HEK293 (cell line): ENCODE measurements around the gene EIF4H.

Experiments
- CTCF ChIA-PET: fragments of 350-600 bp; formaldehyde crosslinking; extraction: SDS; loops from one replicate; lab custom pipeline; 2021; ENCODE audit warnings: antibody characterized with exemption; lab: Yijun Ruan, JAX
- POLR2A ChIA-PET: fragments of 300-600 bp; formaldehyde crosslinking; extraction: SDS; loops from one replicate; lab custom pipeline; 2020; ENCODE audit warnings: antibody characterized with exemption, inconsistent platforms; lab: Yijun Ruan, JAX
- H3K27ac ChIP-seq: fragments of 200-500 bp; sonication (Bioruptor generic); 2 replicates; pipeline ENCODE4 v1.5.1; 2014; ENCODE audit warnings: low read depth, low read length, control low read depth, inconsistent platforms; ENCODE audit errors: extremely low read depth
- H3K36me3 ChIP-seq, 2 experiments: fragments of 200-500 bp in 1 of 2; sonication (Bioruptor generic) in 1 of 2; 1 replicate in 1 of 2; 2 replicates in 1 of 2; pipeline ENCODE4 v1.5.1; 2014 to 2017; ENCODE audit warnings: inconsistent platforms in 2 of 2, low read length in 2 of 2; ENCODE audit not compliant: control insufficient read depth in 2 of 2, insufficient read depth in 1 of 2
- H3K4me1 ChIP-seq: fragments of 200-500 bp; sonication (Bioruptor generic); 2 replicates; pipeline ENCODE4 v1.5.1; 2014; ENCODE audit warnings: mild to moderate bottlenecking, low read length, inconsistent platforms; ENCODE audit not compliant: control insufficient read depth, insufficient read depth
- H3K4me3 ChIP-seq: 2 replicates; pipeline ENCODE4 v1.5.1; 2011; ENCODE audit warnings: low read depth, mild to moderate bottlenecking, control low read depth, low read length, moderate library complexity
- H3K9me3 ChIP-seq: fragments of 200-500 bp; sonication (Bioruptor generic); 2 replicates; pipeline ENCODE4 v1.5.1; 2014; ENCODE audit warnings: low read depth, low read length, inconsistent platforms; ENCODE audit not compliant: control insufficient read depth, insufficient read depth
- BCL11B ChIP-seq: fragments of 450-650 bp; formaldehyde crosslinking; IDR thresholded peaks from 2 replicates; pipeline ENCODE4 v1.5.1; 2016; ENCODE audit warnings: low read depth, missing biosample characterization, missing genetic modification characterization
- OSR2 ChIP-seq: fragments of 450-650 bp; formaldehyde crosslinking; IDR thresholded peaks from 2 replicates; pipeline ENCODE4 v1.5.1; 2016; ENCODE audit warnings: missing biosample characterization, missing genetic modification characterization
- SCRT2 ChIP-seq: fragments of 450-650 bp; formaldehyde crosslinking; IDR thresholded peaks from 2 replicates; pipeline ENCODE4 v1.5.1; 2016; ENCODE audit warnings: missing biosample characterization, missing genetic modification characterization
- SP7 ChIP-seq: fragments of 450-650 bp; formaldehyde crosslinking; IDR thresholded peaks from 2 replicates; pipeline ENCODE4 v1.5.1; 2016; ENCODE audit warnings: missing biosample characterization, missing genetic modification characterization
- YY1 ChIP-seq: fragments of 450-650 bp; formaldehyde crosslinking; IDR thresholded peaks from 2 replicates; pipeline ENCODE4 v1.5.1; 2018; ENCODE audit warnings: missing biosample characterization, missing genetic modification characterization
- ZBTB7A ChIP-seq: fragments of 450-650 bp; formaldehyde crosslinking; IDR thresholded peaks from 2 replicates; pipeline ENCODE4 v1.5.1; 2016; ENCODE audit warnings: low read depth, missing biosample characterization, missing genetic modification characterization
- ZNF214 ChIP-seq: fragments of 450-650 bp; formaldehyde crosslinking; IDR thresholded peaks from 2 replicates; pipeline ENCODE4 v1.5.1; 2017; ENCODE audit warnings: missing biosample characterization, mild to moderate bottlenecking, missing genetic modification characterization, borderline replicate concordance
- ZNF221 ChIP-seq: fragments of 450-650 bp; formaldehyde crosslinking; IDR thresholded peaks from 2 replicates; pipeline ENCODE4 v1.5.1; 2017; ENCODE audit warnings: missing biosample characterization, missing genetic modification characterization, borderline replicate concordance
- ZNF518A ChIP-seq: fragments of 450-650 bp; formaldehyde crosslinking; conservative IDR thresholded peaks from 2 replicates; pipeline ENCODE4 v1.5.1; 2016; ENCODE audit warnings: low read depth, missing biosample characterization, missing genetic modification characterization
- ZNF548 ChIP-seq: fragments of 450-650 bp; formaldehyde crosslinking; IDR thresholded peaks from 2 replicates; pipeline ENCODE4 v1.5.1; 2016; ENCODE audit warnings: missing biosample characterization, missing genetic modification characterization
- ZNF610 ChIP-seq: fragments of 450-650 bp; formaldehyde crosslinking; IDR thresholded peaks from 2 replicates; pipeline ENCODE4 v1.5.1; 2016; ENCODE audit warnings: missing biosample characterization, missing genetic modification characterization, borderline replicate concordance
- ZNF701 ChIP-seq: fragments of 450-650 bp; formaldehyde crosslinking; IDR thresholded peaks from 2 replicates; pipeline ENCODE4 v1.5.1; 2016; ENCODE audit warnings: missing biosample characterization, missing genetic modification characterization
- ZNF76 ChIP-seq: fragments of 450-650 bp; formaldehyde crosslinking; IDR thresholded peaks from 2 replicates; pipeline ENCODE4; 2016; ENCODE audit warnings: low read depth, missing biosample characterization, missing genetic modification characterization, borderline replicate concordance
- ZXDB ChIP-seq: fragments of 450-650 bp; formaldehyde crosslinking; IDR thresholded peaks from 2 replicates; pipeline ENCODE4 v1.5.1; 2016; ENCODE audit warnings: missing biosample characterization, missing genetic modification characterization
- TF ChIP-seq, protein P1 (sequence below): fragments of 450-650 bp; formaldehyde crosslinking; IDR thresholded peaks from 2 replicates; pipeline ENCODE4 v1.5.1; 2017; ENCODE audit warnings: missing biosample characterization, missing genetic modification characterization
- TF ChIP-seq, protein P2 (sequence below): fragments of 450-650 bp; formaldehyde crosslinking; IDR thresholded peaks from 2 replicates; pipeline ENCODE4 v1.5.1; 2017; ENCODE audit warnings: missing biosample characterization, missing genetic modification characterization
- TF ChIP-seq, protein P3 (sequence below): fragments of 450-650 bp; formaldehyde crosslinking; IDR thresholded peaks from 2 replicates; pipeline ENCODE4 v1.5.1; 2016; ENCODE audit warnings: missing biosample characterization, missing genetic modification characterization
- TF ChIP-seq, protein P4 (sequence below): fragments of 450-650 bp; formaldehyde crosslinking; IDR thresholded peaks from 2 replicates; pipeline ENCODE4 v1.5.1; 2017; ENCODE audit warnings: missing biosample characterization, missing genetic modification characterization

The EIF4H gene

GRCh38 chr7:74190259-74190658 is 16.1 kb downstream of the EIF4H start (continued):
- TF ChIP-seq, protein P1, sequence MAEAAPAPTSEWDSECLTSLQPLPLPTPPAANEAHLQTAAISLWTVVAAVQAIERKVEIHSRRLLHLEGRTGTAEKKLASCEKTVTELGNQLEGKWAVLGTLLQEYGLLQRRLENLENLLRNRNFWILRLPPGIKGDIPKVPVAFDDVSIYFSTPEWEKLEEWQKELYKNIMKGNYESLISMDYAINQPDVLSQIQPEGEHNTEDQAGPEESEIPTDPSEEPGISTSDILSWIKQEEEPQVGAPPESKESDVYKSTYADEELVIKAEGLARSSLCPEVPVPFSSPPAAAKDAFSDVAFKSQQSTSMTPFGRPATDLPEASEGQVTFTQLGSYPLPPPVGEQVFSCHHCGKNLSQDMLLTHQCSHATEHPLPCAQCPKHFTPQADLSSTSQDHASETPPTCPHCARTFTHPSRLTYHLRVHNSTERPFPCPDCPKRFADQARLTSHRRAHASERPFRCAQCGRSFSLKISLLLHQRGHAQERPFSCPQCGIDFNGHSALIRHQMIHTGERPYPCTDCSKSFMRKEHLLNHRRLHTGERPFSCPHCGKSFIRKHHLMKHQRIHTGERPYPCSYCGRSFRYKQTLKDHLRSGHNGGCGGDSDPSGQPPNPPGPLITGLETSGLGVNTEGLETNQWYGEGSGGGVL (tag by site-specific recombination), result no peak
- TF ChIP-seq, protein P2, sequence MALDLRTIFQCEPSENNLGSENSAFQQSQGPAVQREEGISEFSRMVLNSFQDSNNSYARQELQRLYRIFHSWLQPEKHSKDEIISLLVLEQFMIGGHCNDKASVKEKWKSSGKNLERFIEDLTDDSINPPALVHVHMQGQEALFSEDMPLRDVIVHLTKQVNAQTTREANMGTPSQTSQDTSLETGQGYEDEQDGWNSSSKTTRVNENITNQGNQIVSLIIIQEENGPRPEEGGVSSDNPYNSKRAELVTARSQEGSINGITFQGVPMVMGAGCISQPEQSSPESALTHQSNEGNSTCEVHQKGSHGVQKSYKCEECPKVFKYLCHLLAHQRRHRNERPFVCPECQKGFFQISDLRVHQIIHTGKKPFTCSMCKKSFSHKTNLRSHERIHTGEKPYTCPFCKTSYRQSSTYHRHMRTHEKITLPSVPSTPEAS (tag by site-specific recombination), result no peak
- no peak for TF ChIP-seq ZNF221 (tag by site-specific recombination)

- no peaks in the 10 kb centered on the region for H3K4me1 ChIP-seq
- H3K27ac ChIP-seq, result no peak overlapping the region
- TF ChIP-seq YY1 (tag by site-specific recombination) (no peak), SCRT2 (peak; percentile 4)
- no peak overlapping the region for H3K4me3 ChIP-seq
- ChIA-PET CTCF (interaction anchor here (0.6 to 4.5 kb wide), 7 partner anchors 8 to 123 kb away, joined by 3 to 33 read pairs (median 4); no protein-coding TSS in a partner anchor), POLR2A (no interaction called here)
- H3K36me3 ChIP-seq, result peaks cover 35 to 90% of the 10 kb centered on the region in 2 experiments
- H3K9me3 ChIP-seq, result no peaks in the 10 kb centered on the region
These were observed 17.1 kb downstream of the EIF4H start for GRCh38 chr7:74191231-74191630.

DNA sequence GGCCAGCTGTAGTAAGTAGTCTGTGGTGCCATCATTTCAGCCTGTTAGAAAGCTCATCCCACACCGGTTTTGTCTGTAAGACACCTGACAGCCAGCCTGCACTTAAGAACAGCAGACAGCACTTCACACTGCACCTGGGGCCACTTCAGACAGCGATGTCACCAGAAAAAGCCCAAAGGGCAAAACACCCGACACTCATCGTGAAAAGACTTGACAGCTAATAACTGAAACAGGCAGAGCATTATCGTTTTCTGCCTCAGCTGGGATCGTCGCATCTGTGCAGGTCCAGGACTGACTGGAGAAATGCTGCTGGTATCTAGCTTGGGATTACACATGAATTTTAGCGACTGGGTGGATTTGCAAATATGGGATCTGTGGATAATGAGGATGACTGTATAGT is 18.9 kb downstream of the EIF4H start:
- no peak overlapping the region for H3K27ac ChIP-seq
- peaks cover 26 to 82% of the 10 kb centered on the region in 2 experiments for H3K36me3 ChIP-seq
- no peak overlapping the region for H3K4me3 ChIP-seq
- ChIA-PET CTCF (interaction anchor here (4.5 kb wide), 1 partner anchor 13 kb away, joined by 33 read pairs; no protein-coding TSS in a partner anchor), POLR2A (interaction anchor here (0.5 to 1.0 kb wide), 4 partner anchors 10 to 615 kb away, joined by 3 to 4 read pairs (median 4); partner anchors contain the start of gene TBL2)
- H3K4me1 ChIP-seq, result no peaks in the 10 kb centered on the region
- TF ChIP-seq BCL11B (tag by site-specific recombination) (no peak), OSR2 (tag by site-specific recombination) (no peak), SP7 (tag by site-specific recombination) (no peak), ZNF214 (no peak), ZNF701 (tag by site-specific recombination) (no peak), ZBTB7A (tag by site-specific recombination) (no peak), ZNF76 (tag by site-specific recombination) (no peak), ZNF610 (tag by site-specific recombination) (no peak)
- H3K9me3 ChIP-seq, result no peaks in the 10 kb centered on the region

- H3K4me1 ChIP-seq, result no peaks in the 10 kb centered on the region
- ChIA-PET POLR2A (interaction anchor here (1.0 kb wide), 1 partner anchor 21 kb away, joined by 3 read pairs; no protein-coding TSS in a partner anchor), CTCF (interaction anchor here (0.9 to 4.5 kb wide), 3 partner anchors 10 to 126 kb away, joined by 3 to 33 read pairs (median 4); no protein-coding TSS in a partner anchor)
- H3K9me3 ChIP-seq, result no peaks in the 10 kb centered on the region
- no peak overlapping the region for H3K4me3 ChIP-seq
- peaks cover 24 to 74% of the 10 kb centered on the region in 2 experiments for H3K36me3 ChIP-seq
- no peak overlapping the region for H3K27ac ChIP-seq
- TF ChIP-seq, protein P3, sequence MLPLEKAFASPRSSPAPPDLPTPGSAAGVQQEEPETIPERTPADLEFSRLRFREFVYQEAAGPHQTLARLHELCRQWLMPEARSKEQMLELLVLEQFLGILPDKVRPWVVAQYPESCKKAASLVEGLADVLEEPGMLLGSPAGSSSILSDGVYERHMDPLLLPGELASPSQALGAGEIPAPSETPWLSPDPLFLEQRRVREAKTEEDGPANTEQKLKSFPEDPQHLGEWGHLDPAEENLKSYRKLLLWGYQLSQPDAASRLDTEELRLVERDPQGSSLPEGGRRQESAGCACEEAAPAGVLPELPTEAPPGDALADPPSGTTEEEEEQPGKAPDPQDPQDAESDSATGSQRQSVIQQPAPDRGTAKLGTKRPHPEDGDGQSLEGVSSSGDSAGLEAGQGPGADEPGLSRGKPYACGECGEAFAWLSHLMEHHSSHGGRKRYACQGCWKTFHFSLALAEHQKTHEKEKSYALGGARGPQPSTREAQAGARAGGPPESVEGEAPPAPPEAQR, result no peak
- TF ChIP-seq ZNF548 (tag by site-specific recombination), result no peak
- TF ChIP-seq, protein P4, sequence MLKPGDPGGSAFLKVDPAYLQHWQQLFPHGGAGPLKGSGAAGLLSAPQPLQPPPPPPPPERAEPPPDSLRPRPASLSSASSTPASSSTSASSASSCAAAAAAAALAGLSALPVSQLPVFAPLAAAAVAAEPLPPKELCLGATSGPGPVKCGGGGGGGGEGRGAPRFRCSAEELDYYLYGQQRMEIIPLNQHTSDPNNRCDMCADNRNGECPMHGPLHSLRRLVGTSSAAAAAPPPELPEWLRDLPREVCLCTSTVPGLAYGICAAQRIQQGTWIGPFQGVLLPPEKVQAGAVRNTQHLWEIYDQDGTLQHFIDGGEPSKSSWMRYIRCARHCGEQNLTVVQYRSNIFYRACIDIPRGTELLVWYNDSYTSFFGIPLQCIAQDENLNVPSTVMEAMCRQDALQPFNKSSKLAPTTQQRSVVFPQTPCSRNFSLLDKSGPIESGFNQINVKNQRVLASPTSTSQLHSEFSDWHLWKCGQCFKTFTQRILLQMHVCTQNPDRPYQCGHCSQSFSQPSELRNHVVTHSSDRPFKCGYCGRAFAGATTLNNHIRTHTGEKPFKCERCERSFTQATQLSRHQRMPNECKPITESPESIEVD (tag by site-specific recombination), result no peak
- TF ChIP-seq ZXDB, result no peak
- TF ChIP-seq ZNF518A, result no peak
These were observed 19.8 kb downstream of the EIF4H start for GRCh38 chr7:74193913-74194312.
